Measurements from ENCODE around the gene ACIN1. TPM values are rescaled to one million over a fixed set of nuclear protein-coding genes. Genes with fewer than 3 reads are reported as not detected.

Gene ACIN1
- total and polyA plus RNA-seq, 9 of the 15 experiments (the other 6 are each of a cell fraction or from before 2014, with no cell fraction given): 5.0 to 196 (median 129) TPM

DNA sequence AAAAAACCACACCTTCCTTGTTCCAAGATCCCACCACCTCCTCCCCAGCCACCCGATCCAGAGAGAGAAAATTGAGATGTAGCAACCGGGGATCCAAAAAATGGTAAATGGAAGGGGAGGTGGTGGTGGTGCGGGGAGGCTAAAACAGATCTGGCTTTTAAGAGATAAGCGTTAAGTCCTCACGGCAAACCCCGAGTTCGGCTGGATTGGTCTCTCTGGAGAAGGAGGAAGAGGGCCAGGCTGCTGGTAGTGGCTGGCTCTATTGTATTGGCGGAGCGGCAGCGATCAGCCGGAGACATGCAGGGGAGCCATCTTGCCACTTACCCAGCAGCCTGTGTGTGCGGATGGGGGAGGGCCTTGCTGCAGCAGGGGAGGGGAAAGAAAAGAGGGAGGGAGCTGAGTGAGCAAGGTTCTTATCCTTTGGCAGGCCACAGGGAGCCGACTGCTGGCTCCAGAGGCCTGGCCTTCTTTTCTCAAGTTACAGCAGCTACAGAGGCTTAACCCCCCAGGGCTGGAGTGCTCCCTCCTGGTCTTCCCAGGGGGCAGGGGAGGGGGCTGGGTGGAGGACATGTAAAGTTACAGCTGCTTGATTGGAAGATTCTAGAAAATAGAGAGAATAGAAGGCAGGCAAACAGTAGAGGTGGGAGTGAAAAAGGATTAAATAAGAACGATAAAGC lies 23.6 kb downstream of the ACIN1 start (continued):
- TF ChIP-seq DMBX1 (CRISPR knock-in tag; IDR thresholded peaks at IDR 0.05; ENCODE audit: borderline replicate concordance): no peak
- TF ChIP-seq ZNF232 (CRISPR knock-in tag; IDR thresholded peaks at IDR 0.05): no peak
- TF ChIP-seq MBD2 (IDR thresholded peaks at IDR 0.05; ENCODE audit: borderline replicate concordance, low read depth): peak; percentile 29; the same call in 1 of the 2 replicates
- TF ChIP-seq STAT5A (IDR thresholded peaks at IDR 0.05; ENCODE audit: borderline replicate concordance, low read length): no peak
- no peak for TF ChIP-seq CTCF (IDR thresholded peaks at IDR 0.05 in 2 of 3, conservative IDR thresholded peaks at IDR 0.05 in 1 of 3; ENCODE audit: insufficient read depth in 2 of 3, low read depth in 1 of 3, low read length in 3 of 3)
- TF ChIP-seq TRIM24 (IDR thresholded peaks at IDR 0.05): no peak
- TF ChIP-seq ZNF212 (CRISPR knock-in tag; IDR thresholded peaks at IDR 0.05): no peak
- TF ChIP-seq IFI16 (CRISPR knock-in tag; IDR thresholded peaks at IDR 0.05): no peak
- no peak for TF ChIP-seq STAT5B (CRISPR knock-in tag; IDR thresholded peaks at IDR 0.05)
- no peak for TF ChIP-seq ZNF79 (CRISPR knock-in tag; IDR thresholded peaks at IDR 0.05; ENCODE audit: low read depth)
- 0 out of 2 replicates have a peak, but pooled peaks have one; percentile 24 for TF ChIP-seq ZNF644 (tag; IDR thresholded peaks at IDR 0.05; ENCODE audit: low read depth)
- no peak for TF ChIP-seq GTF2F1 (IDR thresholded peaks at IDR 0.05; ENCODE audit: low read depth, low read length)
- TF ChIP-seq, protein P1, sequence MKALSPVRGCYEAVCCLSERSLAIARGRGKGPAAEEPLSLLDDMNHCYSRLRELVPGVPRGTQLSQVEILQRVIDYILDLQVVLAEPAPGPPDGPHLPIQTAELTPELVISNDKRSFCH (CRISPR knock-in tag; IDR thresholded peaks at IDR 0.05): no peak
- TF ChIP-seq, protein P1 (tag; IDR thresholded peaks at IDR 0.05): no peak
- TF ChIP-seq EP300 (IDR thresholded peaks at IDR 0.05; ENCODE audit: low read length): no peak
- no peak for TF ChIP-seq ZNF12 (CRISPR knock-in tag; IDR thresholded peaks at IDR 0.05)
- TF ChIP-seq MIER1 (IDR thresholded peaks at IDR 0.05; ENCODE audit: low read depth): no peak
- no peak for TF ChIP-seq PHB2 (IDR thresholded peaks at IDR 0.05; ENCODE audit: low read depth)
- no peak for TF ChIP-seq MTF1 (CRISPR knock-in tag; IDR thresholded peaks at IDR 0.05; ENCODE audit: borderline replicate concordance)
- TF ChIP-seq NCOA2 (IDR thresholded peaks at IDR 0.05; ENCODE audit: partially characterized antibody in 2 of 2): no peak
- TF ChIP-seq HBP1 (CRISPR knock-in tag; IDR thresholded peaks at IDR 0.05): peak; percentile 39; the same call in 1 of the 2 replicates
- no peak for TF ChIP-seq PURB (CRISPR knock-in tag; IDR thresholded peaks at IDR 0.05; ENCODE audit: low read depth)
- no peak for TF ChIP-seq FOXJ3 (CRISPR knock-in tag; IDR thresholded peaks at IDR 0.05)
- TF ChIP-seq, protein P2, sequence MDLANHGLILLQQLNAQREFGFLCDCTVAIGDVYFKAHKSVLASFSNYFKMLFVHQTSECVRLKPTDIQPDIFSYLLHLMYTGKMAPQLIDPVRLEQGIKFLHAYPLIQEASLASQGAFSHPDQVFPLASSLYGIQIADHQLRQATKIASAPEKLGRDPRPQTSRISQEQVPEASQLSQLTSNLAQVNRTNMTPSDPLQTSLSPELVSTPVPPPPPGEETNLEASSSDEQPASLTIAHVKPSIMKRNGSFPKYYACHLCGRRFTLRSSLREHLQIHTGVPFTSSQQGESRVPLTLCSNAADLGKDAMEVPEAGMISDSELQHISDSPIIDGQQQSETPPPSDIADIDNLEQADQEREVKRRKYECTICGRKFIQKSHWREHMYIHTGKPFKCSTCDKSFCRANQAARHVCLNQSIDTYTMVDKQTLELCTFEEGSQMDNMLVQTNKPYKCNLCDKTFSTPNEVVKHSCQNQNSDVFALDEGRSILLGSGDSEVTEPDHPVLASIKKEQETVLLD (IDR thresholded peaks at IDR 0.05): 0 out of 2 replicates have a peak, but pooled peaks have one; percentile 11
- TF ChIP-seq XRCC5 (IDR thresholded peaks at IDR 0.05; ENCODE audit: low read depth, low read length): no peak
- TF ChIP-seq TFAM (CRISPR knock-in tag; conservative IDR thresholded peaks at IDR 0.05): no peak

Measured in K562 (cell line).